ENCODE data around the gene FBLN1. TPM values are rescaled to one million over a fixed set of nuclear protein-coding genes. Genes with fewer than 3 reads are reported as not detected.

FBLN1 gene
- total RNA-seq, 5 donors from 2014 or later (not counting 1 experiment from before 2014, with no cell fraction given): 0.96 to 1.5 (median 1.0) TPM; not detected in 2

DNA sequence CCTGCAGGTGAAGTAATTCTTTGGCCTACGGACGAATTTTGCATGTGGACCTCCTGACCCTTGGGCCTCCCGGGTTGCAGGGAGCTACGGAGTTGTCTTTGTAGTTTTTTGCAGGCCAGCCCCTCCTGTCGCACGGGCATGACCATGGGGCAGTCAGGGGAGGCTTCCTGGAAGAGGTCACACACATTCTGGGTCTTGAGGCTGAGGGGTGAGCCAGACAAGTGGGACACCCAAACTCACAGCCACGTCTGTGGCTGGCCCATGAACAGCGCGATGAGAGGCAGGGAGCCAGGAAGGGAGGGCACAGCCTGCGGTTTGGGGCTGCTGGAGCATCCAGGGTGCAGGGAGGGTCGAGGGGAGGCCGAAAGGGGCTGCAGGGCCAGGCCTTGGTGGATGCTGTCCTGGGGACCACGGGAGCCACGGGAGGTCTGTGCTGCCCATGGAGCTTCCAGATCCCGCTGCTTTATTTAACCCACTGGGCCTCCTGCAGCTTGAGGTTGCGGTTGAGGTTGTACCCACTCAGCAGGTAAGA lies 78.9 kb downstream of the FBLN1 start:
- Histone ChIP-seq H3K4me1 (ENCODE audit: control insufficient read depth in 1 of 2, extremely low read depth in 1 of 2, insufficient read depth in 2 of 2, low read length in 2 of 2) (peaks cover 0 to 20% of the 10 kb centered on the region in 2 experiments), H3K36me3 (ENCODE audit: control insufficient read depth in 2 of 2, extremely low read depth in 1 of 2, insufficient read depth in 1 of 2, low read length in 1 of 2) (no peaks in the 10 kb centered on the region), H3K4me3 (ENCODE audit: control insufficient read depth in 1 of 2, extremely low read depth in 1 of 2, low read length in 1 of 2) (no peak overlapping the region), H3K27me3 (replicated peaks in 1 of 2; ENCODE audit: control insufficient read depth in 2 of 2, extremely low read depth in 1 of 2, insufficient read depth in 2 of 2, low read length in 1 of 2) (peaks cover 0 to 31% of the 10 kb centered on the region in 2 experiments), H3K27ac (ENCODE audit: low read length) (no peak overlapping the region), H3K9me3 (no peaks in the 10 kb centered on the region)
- DNase-seq (no peak), ATAC-seq (replicated peaks in 1 of 4) (no peak)
- POLR2A ChIA-PET: no interaction called here
- CTCF ChIA-PET: no interaction called here
- peaks cover 0 to 5% (median 0%) of the 10 kb centered on the region in 3 donors for H3K9me3 Mint-ChIP-seq
- H3K27me3 Mint-ChIP-seq: peaks cover 8 to 16% of the 10 kb centered on the region in 2 donors
- no peak overlapping the region for H3K4me3 Mint-ChIP-seq
- 85% methylated on average over 14 of the region's 16 CpGs for WGBS (ENCODE audit: insufficient coverage)
- no peak overlapping the region for H3K27ac Mint-ChIP-seq
- peaks cover 6 to 15% (median 15%) of the 10 kb centered on the region in 3 donors for H3K4me1 Mint-ChIP-seq
- H3K36me3 Mint-ChIP-seq: no peaks in the 10 kb centered on the region

- Mint-ChIP-seq H3K9me3 (peaks cover 0 to 5% (median 0%) of the 10 kb centered on the region in 3 donors), H3K4me1 (peaks cover 6 to 15% (median 15%) of the 10 kb centered on the region in 3 donors), H3K4me3 (no peak overlapping the region), H3K36me3 (no peaks in the 10 kb centered on the region), H3K27me3 (peaks cover 1 to 11% of the 10 kb centered on the region in 2 donors), H3K27ac (peak overlapping the region in 1 of 2 donors; percentile 60)
- ATAC-seq (replicated peaks in 1 of 4) (no peak), DNase-seq (no peak)
- H3K27me3 ChIP-seq (replicated peaks in 1 of 2; ENCODE audit: control insufficient read depth in 2 of 2, extremely low read depth in 1 of 2, insufficient read depth in 2 of 2, low read length in 1 of 2): peaks cover 0 to 31% of the 10 kb centered on the region in 2 experiments
- POLR2A ChIA-PET: no interaction called here
- no peak overlapping the region for H3K27ac ChIP-seq (ENCODE audit: low read length)
- H3K36me3 ChIP-seq (ENCODE audit: control insufficient read depth in 2 of 2, extremely low read depth in 1 of 2, insufficient read depth in 1 of 2, low read length in 1 of 2): no peaks in the 10 kb centered on the region
- H3K4me1 ChIP-seq (ENCODE audit: control insufficient read depth in 1 of 2, extremely low read depth in 1 of 2, insufficient read depth in 2 of 2, low read length in 2 of 2): peaks cover 0 to 20% of the 10 kb centered on the region in 2 experiments
- 63% methylated on average over 9 of the region's 15 CpGs for WGBS (ENCODE audit: insufficient coverage)
- no peak overlapping the region for H3K4me3 ChIP-seq (ENCODE audit: control insufficient read depth in 1 of 2, extremely low read depth in 1 of 2, low read length in 1 of 2)
- CTCF ChIA-PET: no interaction called here
- no peaks in the 10 kb centered on the region for H3K9me3 ChIP-seq
These were observed 79.7 kb downstream of the FBLN1 start for GRCh38 chr22:45582236-45582954.

- H3K4me1 Mint-ChIP-seq: peaks cover 6 to 13% (median 12%) of the 10 kb centered on the region in 3 donors
- 72% methylated on average over 5 of the region's 6 CpGs for WGBS (ENCODE audit: insufficient coverage)
- no peaks in the 10 kb centered on the region for H3K36me3 Mint-ChIP-seq
- ATAC-seq (replicated peaks in 1 of 4): no peak
- Histone ChIP-seq H3K27ac (ENCODE audit: low read length) (peak overlapping the region; percentile 6), H3K27me3 (replicated peaks in 1 of 2; ENCODE audit: control insufficient read depth in 2 of 2, extremely low read depth in 1 of 2, insufficient read depth in 2 of 2, low read length in 1 of 2) (peaks cover 0 to 31% of the 10 kb centered on the region in 2 experiments), H3K4me3 (ENCODE audit: control insufficient read depth in 1 of 2, extremely low read depth in 1 of 2, low read length in 1 of 2) (no peak overlapping the region), H3K36me3 (ENCODE audit: control insufficient read depth in 2 of 2, extremely low read depth in 1 of 2, insufficient read depth in 1 of 2, low read length in 1 of 2) (no peaks in the 10 kb centered on the region), H3K4me1 (ENCODE audit: control insufficient read depth in 1 of 2, extremely low read depth in 1 of 2, insufficient read depth in 2 of 2, low read length in 2 of 2) (peaks cover 0 to 18% of the 10 kb centered on the region in 2 experiments), H3K9me3 (no peaks in the 10 kb centered on the region)
- peaks cover 6 to 12% of the 10 kb centered on the region in 2 donors for H3K27me3 Mint-ChIP-seq
- H3K9me3 Mint-ChIP-seq: peaks cover 0 to 5% (median 0%) of the 10 kb centered on the region in 3 donors
- peak overlapping the region; percentile 77 for H3K27ac Mint-ChIP-seq
- no peak for DNase-seq
- ChIA-PET CTCF (no interaction called here), POLR2A (no interaction called here)
- H3K4me3 Mint-ChIP-seq: no peak overlapping the region
These were observed 80.3 kb downstream of the FBLN1 start for GRCh38 chr22:45582955-45583320.

DNA sequence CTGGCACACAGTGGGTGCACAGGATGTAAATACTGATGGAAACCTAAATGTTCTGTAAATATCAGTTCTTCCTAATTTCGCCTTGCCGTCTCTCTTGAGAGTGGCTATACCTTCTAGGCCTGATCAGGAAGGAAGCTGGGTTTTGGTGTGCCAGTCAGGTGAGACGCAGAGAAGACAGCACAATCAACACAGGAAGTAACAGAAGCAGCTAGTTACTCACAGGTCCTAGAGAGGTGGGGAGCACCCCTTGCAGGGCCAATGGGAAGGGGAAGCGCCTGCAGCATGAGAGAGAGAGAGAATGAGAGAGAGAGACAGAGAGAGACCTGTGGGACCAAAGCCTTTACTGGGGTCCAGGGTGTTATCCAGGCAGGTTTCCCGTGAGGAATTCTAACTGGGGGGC lies 80.8 kb downstream of the FBLN1 start:
- Histone ChIP-seq H3K9me3 (no peaks in the 10 kb centered on the region), H3K27me3 (replicated peaks in 1 of 2; ENCODE audit: control insufficient read depth in 2 of 2, extremely low read depth in 1 of 2, insufficient read depth in 2 of 2, low read length in 1 of 2) (peaks cover 0 to 31% of the 10 kb centered on the region in 2 experiments), H3K4me3 (ENCODE audit: control insufficient read depth in 1 of 2, extremely low read depth in 1 of 2, low read length in 1 of 2) (no peak overlapping the region), H3K4me1 (ENCODE audit: control insufficient read depth in 1 of 2, extremely low read depth in 1 of 2, insufficient read depth in 2 of 2, low read length in 2 of 2) (peaks cover 0 to 14% of the 10 kb centered on the region in 2 experiments), H3K27ac (ENCODE audit: low read length) (peak overlapping the region; percentile 6), H3K36me3 (ENCODE audit: control insufficient read depth in 2 of 2, extremely low read depth in 1 of 2, insufficient read depth in 1 of 2, low read length in 1 of 2) (no peaks in the 10 kb centered on the region)
- DNase-seq: peak in 8 of 35 experiments; percentile 2 to 21 (median 8)
- Mint-ChIP-seq H3K27me3 (peaks cover 7 to 13% of the 10 kb centered on the region in 2 donors), H3K4me3 (peak overlapping the region in 1 of 3 donors; percentile 51), H3K27ac (peak overlapping the region; percentile 77), H3K36me3 (no peaks in the 10 kb centered on the region), H3K9me3 (peaks cover 0 to 5% (median 0%) of the 10 kb centered on the region in 3 donors), H3K4me1 (peaks cover 6 to 13% (median 12%) of the 10 kb centered on the region in 3 donors)
- ChIA-PET CTCF (no interaction called here), POLR2A (no interaction called here)
- peak in 2 of 4 experiments; percentile 57 to 89 for ATAC-seq (replicated peaks in 1 of 4)
- 67% methylated on average over 2 of the region's 5 CpGs for WGBS (ENCODE audit: insufficient coverage)

DNA sequence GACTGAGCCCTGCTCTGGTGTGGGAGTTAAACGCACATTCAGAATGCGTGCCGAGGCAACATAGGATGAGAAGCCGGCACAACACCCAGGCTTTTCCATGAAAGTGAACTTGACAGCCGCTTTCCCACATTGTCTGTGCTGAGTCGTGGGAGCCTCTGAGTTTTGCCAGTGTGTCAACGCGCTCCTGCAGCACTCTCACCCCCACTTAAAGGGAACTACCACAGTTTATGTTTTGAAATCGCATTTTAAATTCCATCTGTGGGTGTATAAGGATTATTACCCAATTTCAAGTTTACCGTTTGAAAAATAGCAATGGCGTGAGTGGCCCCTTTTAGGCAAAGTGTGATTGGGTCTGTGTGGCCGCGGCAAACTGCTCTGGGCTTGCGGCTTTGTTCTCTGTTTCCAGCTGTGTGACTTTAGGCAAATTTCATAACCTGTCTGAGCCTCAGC lies 81.5 kb downstream of the FBLN1 start:
- Mint-ChIP-seq H3K27ac (peak overlapping the region in 1 of 2 donors; percentile 44), H3K36me3 (no peaks in the 10 kb centered on the region), H3K4me3 (no peak overlapping the region), H3K27me3 (peaks cover 7 to 13% of the 10 kb centered on the region in 2 donors), H3K4me1 (peaks cover 6 to 13% (median 12%) of the 10 kb centered on the region in 3 donors), H3K9me3 (peaks cover 0 to 5% (median 0%) of the 10 kb centered on the region in 3 donors)
- ChIA-PET CTCF (no interaction called here), POLR2A (no interaction called here)
- no peak for DNase-seq
- Histone ChIP-seq H3K27me3 (replicated peaks in 1 of 2; ENCODE audit: control insufficient read depth in 2 of 2, extremely low read depth in 1 of 2, insufficient read depth in 2 of 2, low read length in 1 of 2) (peaks cover 0 to 25% of the 10 kb centered on the region in 2 experiments), H3K36me3 (ENCODE audit: control insufficient read depth in 2 of 2, extremely low read depth in 1 of 2, insufficient read depth in 1 of 2, low read length in 1 of 2) (no peaks in the 10 kb centered on the region), H3K4me3 (ENCODE audit: control insufficient read depth in 1 of 2, extremely low read depth in 1 of 2, low read length in 1 of 2) (no peak overlapping the region), H3K27ac (ENCODE audit: low read length) (no peak overlapping the region), H3K9me3 (no peaks in the 10 kb centered on the region), H3K4me1 (ENCODE audit: control insufficient read depth in 1 of 2, extremely low read depth in 1 of 2, insufficient read depth in 2 of 2, low read length in 2 of 2) (peaks cover 0 to 14% of the 10 kb centered on the region in 2 experiments)
- WGBS (ENCODE audit: insufficient coverage): 92% methylated on average over 7 of the region's 14 CpGs
- ATAC-seq (replicated peaks in 1 of 4): no peak

- Histone ChIP-seq H3K27ac (ENCODE audit: low read length) (no peak overlapping the region), H3K9me3 (no peaks in the 10 kb centered on the region), H3K27me3 (replicated peaks in 1 of 2; ENCODE audit: control insufficient read depth in 2 of 2, extremely low read depth in 1 of 2, insufficient read depth in 2 of 2, low read length in 1 of 2) (peaks cover 0 to 27% of the 10 kb centered on the region in 2 experiments), H3K4me3 (ENCODE audit: control insufficient read depth in 1 of 2, extremely low read depth in 1 of 2, low read length in 1 of 2) (no peak overlapping the region), H3K4me1 (ENCODE audit: control insufficient read depth in 1 of 2, extremely low read depth in 1 of 2, insufficient read depth in 2 of 2, low read length in 2 of 2) (peaks cover 0 to 14% of the 10 kb centered on the region in 2 experiments), H3K36me3 (ENCODE audit: control insufficient read depth in 2 of 2, extremely low read depth in 1 of 2, insufficient read depth in 1 of 2, low read length in 1 of 2) (no peaks in the 10 kb centered on the region)
- DNase-seq (no peak), ATAC-seq (replicated peaks in 1 of 4) (no peak)
- Mint-ChIP-seq H3K4me3 (no peak overlapping the region), H3K27ac (peak overlapping the region in 1 of 2 donors; percentile 44), H3K9me3 (peaks cover 0 to 5% (median 0%) of the 10 kb centered on the region in 3 donors), H3K27me3 (peaks cover 7 to 13% of the 10 kb centered on the region in 2 donors), H3K36me3 (no peaks in the 10 kb centered on the region), H3K4me1 (peaks cover 6 to 13% (median 12%) of the 10 kb centered on the region in 3 donors)
- ChIA-PET CTCF (no interaction called here), POLR2A (no interaction called here)
- WGBS (ENCODE audit: insufficient coverage): 85% methylated on average over 13 of the region's 17 CpGs
These were observed 82.1 kb downstream of the FBLN1 start for GRCh38 chr22:45584621-45585436.

All from T-cell (primary cell).